ENCODE results near the gene RNU5B-1. TPM values are rescaled to one million over a fixed set of nuclear protein-coding genes. Genes with fewer than 3 reads are reported as not detected.

Gene RNU5B-1
- polyA plus RNA-seq, 1 donor from 2014 or later: not detected

DNA sequence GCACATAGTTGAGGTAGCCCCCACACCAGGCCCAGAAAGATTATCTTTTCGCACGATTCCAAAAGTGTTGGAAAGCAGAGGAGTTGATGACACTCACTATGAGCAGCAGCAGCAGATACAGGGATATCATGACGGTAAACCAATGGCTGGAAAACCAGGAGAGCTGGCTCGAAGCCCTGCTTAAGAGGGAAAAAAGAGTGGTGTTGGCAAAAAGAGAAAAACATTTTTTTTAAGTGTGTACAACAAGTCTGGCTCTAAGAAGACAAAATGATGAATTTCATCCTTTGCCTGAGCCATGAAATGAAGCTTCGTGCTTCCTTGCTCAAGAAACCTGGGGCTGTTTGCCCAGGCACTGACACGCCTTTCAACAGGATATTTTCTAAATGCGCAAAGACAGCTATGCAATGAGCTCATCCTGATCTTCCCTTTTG is 45.1 kb upstream of the RNU5B-1 start:
- Histone ChIP-seq H4K20me1 (ENCODE audit: insufficient read depth) (no peaks in the 10 kb centered on the region), H3K9ac (ENCODE audit: low read length) (no peak overlapping the region), H3K4me3 (ENCODE audit: low read length) (no peak overlapping the region), H3K4me2 (ENCODE audit: low read length) (no peak overlapping the region), H3K27ac (ENCODE audit: low read length) (no peak overlapping the region), H3F3A (ENCODE audit: insufficient read depth, low read length, poor library complexity, severe bottlenecking) (no peaks in the 10 kb centered on the region), H3K9me2 (ENCODE audit: insufficient read depth, low read length) (no peaks in the 10 kb centered on the region), H2AFZ (ENCODE audit: low read depth, low read length) (no peak overlapping the region), H3K79me2 (replicated peaks; ENCODE audit: insufficient read depth, low read length) (no peaks in the 10 kb centered on the region), H3K9me3 (ENCODE audit: low read length) (no peaks in the 10 kb centered on the region), H3K27me3 (ENCODE audit: insufficient read depth, low read depth, low read length) (no peaks in the 10 kb centered on the region), H3K36me3 (ENCODE audit: insufficient read depth, low read length) (peaks cover 6% of the 10 kb centered on the region)
- TF ChIP-seq TAF1 (IDR thresholded peaks at IDR 0.05; ENCODE audit: low read depth) (no peak), SMC3 (conservative IDR thresholded peaks at IDR 0.05; ENCODE audit: poor library complexity) (no peak), EZH2 (IDR thresholded peaks at IDR 0.05; ENCODE audit: borderline replicate concordance, insufficient read depth, low read length, poor library complexity, severe bottlenecking) (no peak), RAD21 (conservative IDR thresholded peaks at IDR 0.05) (no peak), MXI1 (conservative IDR thresholded peaks at IDR 0.05; ENCODE audit: poor library complexity, severe bottlenecking) (no peak), POLR2AphosphoS5 (IDR thresholded peaks at IDR 0.05) (no peak), EP300 (conservative IDR thresholded peaks at IDR 0.05; ENCODE audit: poor library complexity, severe bottlenecking) (no peak)
- TF ChIP-seq, protein P1, sequence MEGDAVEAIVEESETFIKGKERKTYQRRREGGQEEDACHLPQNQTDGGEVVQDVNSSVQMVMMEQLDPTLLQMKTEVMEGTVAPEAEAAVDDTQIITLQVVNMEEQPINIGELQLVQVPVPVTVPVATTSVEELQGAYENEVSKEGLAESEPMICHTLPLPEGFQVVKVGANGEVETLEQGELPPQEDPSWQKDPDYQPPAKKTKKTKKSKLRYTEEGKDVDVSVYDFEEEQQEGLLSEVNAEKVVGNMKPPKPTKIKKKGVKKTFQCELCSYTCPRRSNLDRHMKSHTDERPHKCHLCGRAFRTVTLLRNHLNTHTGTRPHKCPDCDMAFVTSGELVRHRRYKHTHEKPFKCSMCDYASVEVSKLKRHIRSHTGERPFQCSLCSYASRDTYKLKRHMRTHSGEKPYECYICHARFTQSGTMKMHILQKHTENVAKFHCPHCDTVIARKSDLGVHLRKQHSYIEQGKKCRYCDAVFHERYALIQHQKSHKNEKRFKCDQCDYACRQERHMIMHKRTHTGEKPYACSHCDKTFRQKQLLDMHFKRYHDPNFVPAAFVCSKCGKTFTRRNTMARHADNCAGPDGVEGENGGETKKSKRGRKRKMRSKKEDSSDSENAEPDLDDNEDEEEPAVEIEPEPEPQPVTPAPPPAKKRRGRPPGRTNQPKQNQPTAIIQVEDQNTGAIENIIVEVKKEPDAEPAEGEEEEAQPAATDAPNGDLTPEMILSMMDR (IDR thresholded peaks at IDR 0.05; ENCODE audit: poor library complexity, severe bottlenecking): no peak
- TF ChIP-seq, protein P2, sequence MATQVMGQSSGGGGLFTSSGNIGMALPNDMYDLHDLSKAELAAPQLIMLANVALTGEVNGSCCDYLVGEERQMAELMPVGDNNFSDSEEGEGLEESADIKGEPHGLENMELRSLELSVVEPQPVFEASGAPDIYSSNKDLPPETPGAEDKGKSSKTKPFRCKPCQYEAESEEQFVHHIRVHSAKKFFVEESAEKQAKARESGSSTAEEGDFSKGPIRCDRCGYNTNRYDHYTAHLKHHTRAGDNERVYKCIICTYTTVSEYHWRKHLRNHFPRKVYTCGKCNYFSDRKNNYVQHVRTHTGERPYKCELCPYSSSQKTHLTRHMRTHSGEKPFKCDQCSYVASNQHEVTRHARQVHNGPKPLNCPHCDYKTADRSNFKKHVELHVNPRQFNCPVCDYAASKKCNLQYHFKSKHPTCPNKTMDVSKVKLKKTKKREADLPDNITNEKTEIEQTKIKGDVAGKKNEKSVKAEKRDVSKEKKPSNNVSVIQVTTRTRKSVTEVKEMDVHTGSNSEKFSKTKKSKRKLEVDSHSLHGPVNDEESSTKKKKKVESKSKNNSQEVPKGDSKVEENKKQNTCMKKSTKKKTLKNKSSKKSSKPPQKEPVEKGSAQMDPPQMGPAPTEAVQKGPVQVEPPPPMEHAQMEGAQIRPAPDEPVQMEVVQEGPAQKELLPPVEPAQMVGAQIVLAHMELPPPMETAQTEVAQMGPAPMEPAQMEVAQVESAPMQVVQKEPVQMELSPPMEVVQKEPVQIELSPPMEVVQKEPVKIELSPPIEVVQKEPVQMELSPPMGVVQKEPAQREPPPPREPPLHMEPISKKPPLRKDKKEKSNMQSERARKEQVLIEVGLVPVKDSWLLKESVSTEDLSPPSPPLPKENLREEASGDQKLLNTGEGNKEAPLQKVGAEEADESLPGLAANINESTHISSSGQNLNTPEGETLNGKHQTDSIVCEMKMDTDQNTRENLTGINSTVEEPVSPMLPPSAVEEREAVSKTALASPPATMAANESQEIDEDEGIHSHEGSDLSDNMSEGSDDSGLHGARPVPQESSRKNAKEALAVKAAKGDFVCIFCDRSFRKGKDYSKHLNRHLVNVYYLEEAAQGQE (IDR thresholded peaks at IDR 0.05; ENCODE audit: borderline replicate concordance): no peak

DNA sequence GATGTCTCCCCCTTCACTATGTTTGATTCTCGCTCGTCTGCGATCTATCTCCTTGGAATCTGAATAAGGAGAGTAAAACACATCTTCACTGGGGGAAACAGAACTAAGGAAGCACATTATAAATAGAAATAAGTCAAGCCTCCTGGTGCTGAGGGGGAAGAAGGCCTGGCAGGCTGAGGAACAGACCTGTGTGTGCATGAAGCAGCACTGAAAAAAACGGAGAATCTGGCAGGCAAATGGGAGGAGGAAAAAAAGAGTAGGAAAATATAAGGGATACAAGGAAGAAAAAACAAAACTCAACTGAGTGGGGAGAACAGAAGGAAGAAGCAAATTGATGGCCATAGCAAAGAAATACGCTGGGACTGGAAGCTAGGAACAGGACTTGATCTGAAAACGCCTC is 43.5 kb upstream of the RNU5B-1 start:
- Histone ChIP-seq H3K4me2 (ENCODE audit: low read length) (no peak overlapping the region), H3K9me3 (ENCODE audit: low read length) (no peaks in the 10 kb centered on the region), H3K9me2 (ENCODE audit: insufficient read depth, low read length) (no peaks in the 10 kb centered on the region), H4K20me1 (ENCODE audit: insufficient read depth) (no peaks in the 10 kb centered on the region), H3K79me2 (replicated peaks; ENCODE audit: insufficient read depth, low read length) (no peaks in the 10 kb centered on the region), H3F3A (ENCODE audit: insufficient read depth, low read length, poor library complexity, severe bottlenecking) (no peaks in the 10 kb centered on the region), H2AFZ (ENCODE audit: low read depth, low read length) (no peak overlapping the region), H3K36me3 (ENCODE audit: insufficient read depth, low read length) (peaks cover 6% of the 10 kb centered on the region), H3K9ac (ENCODE audit: low read length) (no peak overlapping the region), H3K27me3 (ENCODE audit: insufficient read depth, low read depth, low read length) (no peaks in the 10 kb centered on the region), H3K27ac (ENCODE audit: low read length) (no peak overlapping the region), H3K4me3 (ENCODE audit: low read length) (no peak overlapping the region)
- TF ChIP-seq, protein P1 (IDR thresholded peaks at IDR 0.05; ENCODE audit: poor library complexity, severe bottlenecking): no peak
- TF ChIP-seq, protein P2 (IDR thresholded peaks at IDR 0.05; ENCODE audit: borderline replicate concordance): no peak
- TF ChIP-seq RAD21 (conservative IDR thresholded peaks at IDR 0.05) (no peak), SMC3 (conservative IDR thresholded peaks at IDR 0.05; ENCODE audit: poor library complexity) (no peak), POLR2AphosphoS5 (IDR thresholded peaks at IDR 0.05) (no peak), MXI1 (conservative IDR thresholded peaks at IDR 0.05; ENCODE audit: poor library complexity, severe bottlenecking) (no peak), EP300 (conservative IDR thresholded peaks at IDR 0.05; ENCODE audit: poor library complexity, severe bottlenecking) (no peak), EZH2 (IDR thresholded peaks at IDR 0.05; ENCODE audit: borderline replicate concordance, insufficient read depth, low read length, poor library complexity, severe bottlenecking) (no peak), TAF1 (IDR thresholded peaks at IDR 0.05; ENCODE audit: low read depth) (no peak)
